Brain microvascular endothelial cell (primary cell): ENCODE measurements around the gene SYTL5.

Experiments used
- DNase-seq: peaks from one replicate; pipeline ENCODE4 v3.0.0-alpha.2; 2020
- H3K27ac ChIP-seq: fragments of 250-450 bp; sonication (Bioruptor Pico); 2 replicates; pipeline ENCODE4 v1.5.1; 2020; ENCODE audit warnings: mild to moderate bottlenecking, moderate library complexity
- H3K27me3 ChIP-seq: fragments of 250-450 bp; sonication (Bioruptor Pico); replicated peaks from 2 replicates; pipeline ENCODE4 v1.5.1; 2020; ENCODE audit warnings: mild to moderate bottlenecking
- H3K36me3 ChIP-seq: fragments of 250-450 bp; sonication (Bioruptor Pico); replicated peaks from 2 replicates; pipeline ENCODE4 v1.5.1; 2020; ENCODE audit warnings: mild to moderate bottlenecking
- H3K4me3 ChIP-seq: 2 replicates; pipeline ENCODE4 v1.5.1; 2011; ENCODE audit warnings: low read depth, mild to moderate bottlenecking, control low read depth, low read length, moderate library complexity
- CTCF ChIP-seq: IDR thresholded peaks from 2 replicates; pipeline ENCODE4 v1.5.1; 2011; ENCODE audit warnings: low read depth, mild to moderate bottlenecking, moderate library complexity, low read length, control low read depth, inconsistent platforms; ENCODE audit errors: missing control alignments
- in situ Hi-C: cut with HindIII; loops from 2 replicates; pipeline ENCODE4 v1.10.0; 2017; ENCODE audit warnings: low sequenced_read_pairs, low pct_ligation_motif_present

SYTL5 gene

GRCh38 chrX:38149016-38149415, 142.7 kb downstream of the SYTL5 start:
- Histone ChIP-seq H3K36me3 (no peaks in the 10 kb centered on the region), H3K4me3 (no peak overlapping the region), H3K27me3 (no peaks in the 10 kb centered on the region), H3K27ac (no peak overlapping the region)
- no peak for TF ChIP-seq CTCF
- DNase-seq = no peak
- in situ Hi-C loops = no loop called here

DNA sequence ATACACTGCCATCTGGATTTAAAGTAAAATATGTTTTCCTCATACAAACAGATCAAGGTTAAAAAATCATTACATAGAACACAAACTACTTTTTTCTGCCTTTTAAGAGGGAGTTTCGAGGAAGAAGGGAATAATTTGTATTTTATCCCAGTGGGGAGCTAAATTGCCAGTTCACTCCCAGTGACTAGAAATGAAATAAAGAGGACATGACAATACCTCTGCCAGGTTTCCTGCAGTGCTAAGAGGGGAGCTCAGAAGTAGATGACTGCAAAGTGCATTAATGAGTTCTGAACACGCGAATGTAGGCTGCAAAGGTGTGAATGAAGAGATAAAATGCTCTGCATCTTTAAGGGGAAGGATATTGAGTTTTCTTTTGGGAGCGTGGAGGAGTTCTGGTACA, 144.6 kb downstream of the SYTL5 start:
- Histone ChIP-seq H3K27me3 (no peaks in the 10 kb centered on the region), H3K27ac (no peak overlapping the region), H3K4me3 (no peak overlapping the region), H3K36me3 (no peaks in the 10 kb centered on the region)
- no peak for DNase-seq
- no peak for TF ChIP-seq CTCF
- in situ Hi-C loops = no loop called here

- in situ Hi-C loops = no loop called here
- Histone ChIP-seq H3K27ac (no peak overlapping the region), H3K36me3 (no peaks in the 10 kb centered on the region), H3K27me3 (no peaks in the 10 kb centered on the region), H3K4me3 (no peak overlapping the region)
- no peak for TF ChIP-seq CTCF
- peak; percentile 23 for DNase-seq
Measured at GRCh38 chrX:38151441-38151840, 145.1 kb downstream of the SYTL5 start.

DNA sequence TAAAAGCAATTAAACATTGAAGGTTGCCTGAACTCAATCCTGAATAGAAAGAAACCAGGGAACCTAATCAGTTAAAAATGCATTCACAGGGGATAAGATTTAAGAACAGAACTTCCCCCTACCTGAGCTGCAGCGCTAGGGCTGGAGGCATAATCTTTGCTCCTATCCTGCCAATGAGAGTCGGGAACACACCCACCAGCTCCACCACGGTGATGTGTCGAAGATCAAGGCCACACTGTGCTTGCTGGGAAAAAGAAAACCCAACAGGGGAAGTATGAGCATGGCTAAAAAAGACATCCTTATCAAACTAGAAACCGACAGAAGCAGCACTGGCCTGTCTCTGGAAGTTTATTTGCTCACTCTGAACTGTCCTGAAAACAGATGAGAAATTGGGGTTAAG, 148.0 kb downstream of the SYTL5 start:
- no peak for TF ChIP-seq CTCF
- in situ Hi-C loops = no loop called here
- Histone ChIP-seq H3K4me3 (no peak overlapping the region), H3K27me3 (no peaks in the 10 kb centered on the region), H3K36me3 (no peaks in the 10 kb centered on the region), H3K27ac (no peak overlapping the region)
- DNase-seq = no peak

DNA sequence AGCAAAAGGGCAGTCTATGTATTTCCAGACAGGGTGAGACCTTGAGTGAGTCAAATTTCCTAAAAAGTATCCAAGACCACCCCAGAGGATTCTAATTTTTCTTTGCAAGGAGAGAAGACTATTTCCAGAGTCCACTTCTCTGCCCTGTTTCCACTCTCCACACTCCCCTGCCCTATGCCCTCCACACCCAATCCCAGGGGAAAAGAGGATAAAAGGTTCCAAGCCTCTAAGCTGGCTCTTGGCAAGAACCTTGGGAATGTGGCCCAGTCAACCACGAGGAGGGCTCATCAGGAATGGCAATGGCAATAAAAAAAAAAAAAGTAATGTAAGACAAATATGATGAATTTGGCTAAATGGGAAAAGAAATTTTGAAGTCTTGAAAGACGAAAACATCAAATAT, 148.5 kb downstream of the SYTL5 start:
- Histone ChIP-seq H3K4me3 (no peak overlapping the region), H3K36me3 (no peaks in the 10 kb centered on the region), H3K27me3 (no peaks in the 10 kb centered on the region), H3K27ac (no peak overlapping the region)
- no peak for TF ChIP-seq CTCF
- in situ Hi-C loops = no loop called here
- no peak for DNase-seq

- no peak overlapping the region for H3K27ac ChIP-seq
- DNase-seq = no peak
- no peaks in the 10 kb centered on the region for H3K27me3 ChIP-seq
- no peak overlapping the region for H3K4me3 ChIP-seq
- in situ Hi-C loops = no loop called here
- H3K36me3 ChIP-seq = no peaks in the 10 kb centered on the region
- TF ChIP-seq CTCF = no peak
Measured at GRCh38 chrX:38156838-38157237, 150.5 kb downstream of the SYTL5 start.
